Mammary epithelial cell (primary cell): Measurements from ENCODE around the gene LIPC.

Source experiments
- EZH2 ChIP-seq: IDR thresholded peaks from 2 replicates; pipeline ENCODE4 v1.6.1; 2012; ENCODE audit warnings: low read length, inconsistent platforms, borderline replicate concordance
- TF ChIP-seq, protein P1 (sequence below), 2 donors: IDR thresholded peaks in 1 of 2; conservative IDR thresholded peaks in 1 of 2; 2 replicates each; pipeline ENCODE4 v1.5.1; 2011 to 2012; ENCODE audit warnings: inconsistent platforms in 2 of 2, low read length in 2 of 2, mild to moderate bottlenecking in 2 of 2, control low read depth in 1 of 2, low read depth in 1 of 2; ENCODE audit not compliant: insufficient read depth in 1 of 2; ENCODE audit errors: extremely low read depth in 1 of 2

DNA sequence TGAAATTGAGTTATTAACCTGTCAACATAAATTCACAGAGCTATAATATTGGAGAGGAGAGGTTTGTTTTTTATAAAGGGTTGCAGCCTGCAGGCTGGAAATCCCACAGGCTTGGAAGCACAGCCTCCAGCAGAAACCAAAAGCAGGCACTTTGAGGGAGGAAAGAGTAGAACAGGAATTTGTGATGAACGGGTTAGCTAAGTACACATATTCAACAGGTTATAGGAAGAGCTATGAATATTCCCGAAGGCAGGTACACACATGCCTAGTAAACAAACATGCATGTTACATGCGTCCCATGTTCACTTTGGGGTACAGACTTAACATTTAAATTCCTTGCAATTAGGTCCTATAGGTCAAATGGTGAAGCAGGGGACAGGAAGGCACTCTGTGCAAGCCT lies 25.9 kb upstream of the LIPC start:
- no peak for TF ChIP-seq EZH2
- TF ChIP-seq, protein P1, sequence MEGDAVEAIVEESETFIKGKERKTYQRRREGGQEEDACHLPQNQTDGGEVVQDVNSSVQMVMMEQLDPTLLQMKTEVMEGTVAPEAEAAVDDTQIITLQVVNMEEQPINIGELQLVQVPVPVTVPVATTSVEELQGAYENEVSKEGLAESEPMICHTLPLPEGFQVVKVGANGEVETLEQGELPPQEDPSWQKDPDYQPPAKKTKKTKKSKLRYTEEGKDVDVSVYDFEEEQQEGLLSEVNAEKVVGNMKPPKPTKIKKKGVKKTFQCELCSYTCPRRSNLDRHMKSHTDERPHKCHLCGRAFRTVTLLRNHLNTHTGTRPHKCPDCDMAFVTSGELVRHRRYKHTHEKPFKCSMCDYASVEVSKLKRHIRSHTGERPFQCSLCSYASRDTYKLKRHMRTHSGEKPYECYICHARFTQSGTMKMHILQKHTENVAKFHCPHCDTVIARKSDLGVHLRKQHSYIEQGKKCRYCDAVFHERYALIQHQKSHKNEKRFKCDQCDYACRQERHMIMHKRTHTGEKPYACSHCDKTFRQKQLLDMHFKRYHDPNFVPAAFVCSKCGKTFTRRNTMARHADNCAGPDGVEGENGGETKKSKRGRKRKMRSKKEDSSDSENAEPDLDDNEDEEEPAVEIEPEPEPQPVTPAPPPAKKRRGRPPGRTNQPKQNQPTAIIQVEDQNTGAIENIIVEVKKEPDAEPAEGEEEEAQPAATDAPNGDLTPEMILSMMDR (conservative IDR thresholded peaks at IDR 0.05 in 1 of 2, IDR thresholded peaks at IDR 0.05 in 1 of 2; ENCODE audit: extremely low read depth in 1 of 2, insufficient read depth in 1 of 2, low read depth in 1 of 2, low read length in 2 of 2) = no peak
